Caco-2 (cell line): ENCODE data around the gene SHROOM3. TPM values are rescaled to one million over a fixed set of nuclear protein-coding genes. Genes with fewer than 3 reads are reported as not detected.
A peak's percentile ranks its signal among the peaks of the same experiment; 100 is the strongest.

Source experiments
- BruUV-seq: library from RNA; stranded (reverse); fragments of 400-500 nt; replicated peaks from 2 replicates; lab custom pipeline; 2021; lab: Mats Ljungman, UMichigan
- CTCF ChIA-PET: fragments of 300-600 bp; sonication (Branson Sonifier 250); formaldehyde crosslinking; loops from one replicate; lab custom pipeline; 2022; ENCODE audit warnings: antibody characterized with exemption; lab: Charles Lee
- POLR2A ChIA-PET: fragments of 300-600 bp; sonication (Branson Sonifier 250); formaldehyde crosslinking; loops from one replicate; lab custom pipeline; 2022; ENCODE audit warnings: antibody characterized with exemption; lab: Charles Lee
- DNase-seq, 2 experiments: peaks; one replicate each; pipeline versions ENCODE4 v3.0.0 to v3.0.0-alpha.2; 2020 to 2022
- H3K27me3 ChIP-seq: replicated peaks from 2 replicates; pipeline ENCODE4 v1.6.0; 2011; ENCODE audit warnings: low read length; ENCODE audit not compliant: control insufficient read depth, insufficient read depth
- H3K36me3 ChIP-seq: 2 replicates; pipeline ENCODE4 v1.5.1; 2011; ENCODE audit warnings: low read length; ENCODE audit not compliant: control insufficient read depth, insufficient read depth
- H3K4me1 ChIP-seq: fragments of 250-450 bp; sonication (Bioruptor Pico); 2 replicates; pipeline ENCODE4 v1.5.1; 2020; ENCODE audit warnings: mild to moderate bottlenecking
- H3K4me3 ChIP-seq: 2 replicates; pipeline ENCODE4 v1.5.1; 2011; ENCODE audit warnings: low read depth, mild to moderate bottlenecking, control low read depth, low read length
- H3K9me3 ChIP-seq: fragments of 250-450 bp; sonication (Bioruptor Pico); 2 replicates; pipeline ENCODE4 v1.5.1; 2020; ENCODE audit warnings: mild to moderate bottlenecking, moderate library complexity
- H3K27ac Mint-ChIP-seq: one replicate; pipeline ENCODE4 v1.8.0; 2022; ENCODE audit warnings: mixed read lengths; ENCODE audit not compliant: unreplicated experiment
- H3K27me3 Mint-ChIP-seq: one replicate; pipeline ENCODE4 v1.8.0; 2022; ENCODE audit warnings: mixed read lengths; ENCODE audit not compliant: insufficient read depth, unreplicated experiment
- H3K36me3 Mint-ChIP-seq: one replicate; pipeline ENCODE4 v1.8.0; 2022; ENCODE audit warnings: mild to moderate bottlenecking, mixed read lengths; ENCODE audit not compliant: insufficient read depth, unreplicated experiment
- H3K4me1 Mint-ChIP-seq: one replicate; pipeline ENCODE4 v1.8.0; 2022; ENCODE audit warnings: low read depth, mixed read lengths; ENCODE audit not compliant: unreplicated experiment
- H3K4me3 Mint-ChIP-seq: one replicate; pipeline ENCODE4 v1.8.0; 2022; ENCODE audit warnings: mild to moderate bottlenecking, moderate library complexity, mixed read lengths; ENCODE audit not compliant: unreplicated experiment
- H3K9me3 Mint-ChIP-seq: one replicate; pipeline ENCODE4 v1.8.0; 2022; ENCODE audit warnings: mixed read lengths; ENCODE audit not compliant: unreplicated experiment
- CTCF ChIP-seq, 2 experiments: fragments of 200-600 bp in 1 of 2; IDR thresholded peaks; 1 replicate in 1 of 2; 2 replicates in 1 of 2; pipeline versions ENCODE4 v1.5.1 to v1.8.0; 2011 to 2022; ENCODE audit warnings: antibody characterized with exemption in 1 of 2, control low read depth in 1 of 2, inconsistent platforms in 1 of 2, low read depth in 1 of 2, low read length in 1 of 2, mild to moderate bottlenecking in 1 of 2, moderate library complexity in 1 of 2; ENCODE audit not compliant: insufficient read depth in 1 of 2, severe bottlenecking in 1 of 2, unreplicated experiment in 1 of 2
- intact Hi-C: fragments of 100-400 bp; cut with micrococcal nuclease; formaldehyde crosslinking; loops from one replicate; pipeline ENCODE4 v1.10.0; 2022; ENCODE audit not compliant: unreplicated experiment
- total RNA-seq: library from RNA; stranded (reverse); gene quantifications from 2 replicates; pipeline ENCODE4 v1.2.3, GENCODE V29; 2022

SHROOM3 gene
- total RNA-seq, 1 experiment from 2014 or later, result 16.3 TPM

DNA sequence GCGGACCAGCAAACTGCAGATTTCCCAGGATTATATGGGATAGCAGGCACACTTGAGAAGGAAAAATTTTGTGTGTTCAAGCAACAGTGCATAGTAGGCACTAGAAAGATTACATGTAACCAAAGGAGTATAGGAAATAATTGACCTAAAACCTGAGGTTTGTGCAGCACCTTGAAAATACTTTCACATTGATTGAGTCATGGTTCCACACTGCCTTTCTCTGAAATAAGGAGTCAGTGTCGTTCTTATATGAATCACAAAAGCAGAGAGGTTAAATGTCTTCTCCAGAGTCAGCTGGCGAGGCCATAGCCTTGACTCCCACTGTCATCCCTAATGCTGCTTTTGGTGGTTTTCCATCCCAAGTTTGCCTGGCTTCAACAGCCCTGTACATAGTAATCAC, 324.0 kb downstream of the SHROOM3 start:
- peaks cover 14% of the 10 kb centered on the region for H3K36me3 Mint-ChIP-seq
- no peak overlapping the region for H3K4me3 ChIP-seq
- intact Hi-C loops, result loop anchor here (1.0 kb wide), 1 partner anchor 248 kb away; no protein-coding TSS in a partner anchor
- DNase-seq, result no peak
- no peak for TF ChIP-seq CTCF (IDR thresholded peaks at IDR 0.05; ENCODE audit: insufficient read depth in 1 of 2, low read depth in 1 of 2, low read length in 1 of 2, severe bottlenecking in 1 of 2, unreplicated experiment in 1 of 2)
- ChIA-PET POLR2A (no interaction called here), CTCF (no interaction called here)
- H3K27me3 ChIP-seq, result no peaks in the 10 kb centered on the region
- H3K36me3 ChIP-seq, result no peaks in the 10 kb centered on the region
- no peak overlapping the region for H3K27ac Mint-ChIP-seq
- peaks cover 6% of the 10 kb centered on the region for H3K4me1 Mint-ChIP-seq
- H3K4me1 ChIP-seq, result peaks cover 6% of the 10 kb centered on the region; the same call in 1 of the 2 replicates
- no TSS peak for BruUV-seq
- no peaks in the 10 kb centered on the region for H3K9me3 ChIP-seq
- no peaks in the 10 kb centered on the region for H3K9me3 Mint-ChIP-seq
- H3K4me3 Mint-ChIP-seq, result no peak overlapping the region
- H3K27me3 Mint-ChIP-seq, result no peaks in the 10 kb centered on the region

DNA sequence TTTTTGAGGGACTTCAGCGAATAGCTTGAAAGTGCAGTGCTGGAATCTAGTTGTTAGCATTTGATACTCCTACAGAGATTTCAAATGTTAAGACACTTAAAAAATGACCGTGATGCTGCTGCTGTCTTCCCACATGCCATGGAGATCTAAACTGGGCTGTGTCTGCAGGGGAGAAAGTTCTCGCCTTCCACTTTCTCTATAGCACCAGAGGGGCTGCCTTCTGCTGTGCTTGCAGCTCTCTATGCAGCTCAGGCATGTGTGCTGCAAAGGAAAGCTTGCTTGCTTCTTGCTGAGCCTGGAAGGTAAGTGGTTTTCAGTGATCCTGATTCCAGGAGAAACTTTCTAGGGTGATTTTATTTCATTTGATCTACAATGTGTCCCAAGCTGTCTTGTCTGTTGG, 325.2 kb downstream of the SHROOM3 start:
- CTCF ChIA-PET, result no interaction called here
- no peaks in the 10 kb centered on the region for H3K9me3 ChIP-seq
- Mint-ChIP-seq H3K27me3 (no peaks in the 10 kb centered on the region), H3K4me1 (peaks cover 15% of the 10 kb centered on the region), H3K27ac (no peak overlapping the region), H3K4me3 (no peak overlapping the region), H3K9me3 (no peaks in the 10 kb centered on the region), H3K36me3 (peaks cover 20% of the 10 kb centered on the region)
- POLR2A ChIA-PET, result no interaction called here
- intact Hi-C loops, result loop anchor here (10.0 kb wide), 1 partner anchor 285 kb away; no protein-coding TSS in a partner anchor
- H3K4me1 ChIP-seq, result peaks cover 13% of the 10 kb centered on the region; the same call in 1 of the 2 replicates
- no peak for DNase-seq
- H3K4me3 ChIP-seq, result no peak overlapping the region
- BruUV-seq, result no TSS peak
- no peaks in the 10 kb centered on the region for H3K36me3 ChIP-seq
- no peak for TF ChIP-seq CTCF (IDR thresholded peaks at IDR 0.05; ENCODE audit: insufficient read depth in 1 of 2, low read depth in 1 of 2, low read length in 1 of 2, severe bottlenecking in 1 of 2, unreplicated experiment in 1 of 2)
- H3K27me3 ChIP-seq, result no peaks in the 10 kb centered on the region

DNA sequence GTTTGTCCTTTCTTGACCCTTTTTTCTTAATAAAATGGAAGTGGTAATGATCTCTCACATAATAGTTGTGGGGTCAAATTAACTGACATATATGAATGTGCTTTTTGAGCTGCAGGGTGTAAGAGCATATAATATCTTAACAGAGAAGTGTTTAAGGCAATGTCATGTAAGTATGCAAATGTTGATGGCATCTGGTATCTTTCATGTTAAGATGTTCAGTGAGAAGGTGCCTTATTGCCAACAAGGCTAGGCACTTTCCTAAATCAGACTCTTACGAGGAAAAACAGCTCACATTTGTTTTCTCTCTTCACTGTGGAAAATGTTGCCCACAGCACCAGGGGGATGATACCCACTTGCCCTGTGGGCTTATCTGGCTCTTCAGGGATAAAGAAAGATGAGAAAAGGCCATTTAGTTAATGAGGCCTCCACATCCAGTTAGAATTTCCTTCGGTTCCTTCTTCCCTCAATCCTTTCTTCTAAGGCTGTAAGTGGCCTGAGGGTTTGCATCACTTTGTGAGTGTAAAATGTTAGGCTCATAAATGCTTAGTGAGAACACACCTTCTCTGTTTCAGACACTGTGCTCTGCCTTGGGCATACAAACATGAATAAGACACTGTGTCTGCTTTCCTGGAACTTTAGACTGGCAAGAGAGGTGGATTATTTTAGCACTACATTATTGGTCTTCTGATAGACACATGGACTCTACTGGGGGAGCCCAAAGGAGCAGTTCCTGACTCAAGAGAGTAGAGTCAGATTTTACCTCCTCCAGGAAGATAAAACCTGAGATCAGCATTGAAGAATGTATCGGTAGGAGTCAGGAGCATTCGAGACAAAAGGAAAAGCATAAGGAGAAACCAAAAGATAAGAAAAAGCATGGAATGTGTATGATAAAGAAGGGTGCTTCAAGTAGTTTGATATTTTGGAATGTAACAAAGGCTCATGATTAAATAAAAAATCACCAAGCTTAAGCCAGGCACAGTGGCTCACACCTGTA, 327.4 kb downstream of the SHROOM3 start:
- no peaks in the 10 kb centered on the region for H3K9me3 ChIP-seq
- no peak for DNase-seq
- peak overlapping the region; percentile 9 for H3K27ac Mint-ChIP-seq
- CTCF ChIA-PET, result no interaction called here
- POLR2A ChIA-PET, result interaction anchor here (0.6 kb wide), 1 partner anchor 428 kb away, joined by 3 read pairs; no protein-coding TSS in a partner anchor
- no peaks in the 10 kb centered on the region for H3K9me3 Mint-ChIP-seq
- no peaks in the 10 kb centered on the region for H3K27me3 Mint-ChIP-seq
- no TSS peak for BruUV-seq
- peaks cover 2% of the 10 kb centered on the region; the same call in 1 of the 2 replicates for H3K36me3 ChIP-seq
- no peaks in the 10 kb centered on the region for H3K27me3 ChIP-seq
- H3K36me3 Mint-ChIP-seq, result peaks cover 20% of the 10 kb centered on the region
- peaks cover 25% of the 10 kb centered on the region for H3K4me1 Mint-ChIP-seq
- no peak overlapping the region for H3K4me3 Mint-ChIP-seq
- TF ChIP-seq CTCF (IDR thresholded peaks at IDR 0.05; ENCODE audit: insufficient read depth in 1 of 2, low read depth in 1 of 2, low read length in 1 of 2, severe bottlenecking in 1 of 2, unreplicated experiment in 1 of 2), result no peak
- intact Hi-C loops, result loop anchor here (10.0 kb wide), 1 partner anchor 282 kb away; no protein-coding TSS in a partner anchor
- no peak overlapping the region for H3K4me3 ChIP-seq
- H3K4me1 ChIP-seq, result peaks cover 21% of the 10 kb centered on the region
